KMS-11 (cell line): ENCODE measurements around the gene CYP27C1.

Source experiments
- H2AFZ ChIP-seq: fragments of 200-600 bp; sonication (generic); 2 replicates; pipeline ENCODE4 v1.6.1; 2016; ENCODE audit warnings: antibody characterized with exemption, mixed run types, low read depth
- H3K27ac ChIP-seq: fragments of 200-600 bp; sonication (generic); 2 replicates; pipeline ENCODE4 v1.6.1; 2016; ENCODE audit warnings: mild to moderate bottlenecking, mixed run types
- H3K27me3 ChIP-seq: fragments of 200-600 bp; sonication (generic); 2 replicates; pipeline ENCODE4 v1.6.1; 2017; ENCODE audit warnings: mild to moderate bottlenecking, low read depth, mixed run types, moderate library complexity; ENCODE audit not compliant: insufficient read depth
- H3K36me3 ChIP-seq: fragments of 200-600 bp; sonication (generic); 2 replicates; pipeline ENCODE4 v1.6.1; 2017; ENCODE audit warnings: mild to moderate bottlenecking, mixed run types; ENCODE audit not compliant: insufficient read depth
- H3K4me1 ChIP-seq: fragments of 200-600 bp; sonication (generic); 2 replicates; pipeline ENCODE4 v1.6.1; 2016; ENCODE audit warnings: mild to moderate bottlenecking, low read depth, mixed run types; ENCODE audit not compliant: poor library complexity, severe bottlenecking
- H3K4me2 ChIP-seq: fragments of 200-600 bp; sonication (generic); 2 replicates; pipeline ENCODE4 v1.7.0; 2016; ENCODE audit warnings: mild to moderate bottlenecking, mixed run types
- H3K4me3 ChIP-seq: fragments of 200-600 bp; sonication (generic); IDR thresholded peaks from 2 replicates; pipeline ENCODE4 v1.6.1; 2017; ENCODE audit warnings: low read depth, low read length, mixed read lengths; ENCODE audit not compliant: insufficient read depth
- H3K79me2 ChIP-seq: fragments of 200-600 bp; sonication (generic); 2 replicates; pipeline ENCODE4 v1.6.1; 2016; ENCODE audit warnings: low read depth, mixed run types; ENCODE audit not compliant: insufficient read depth
- H3K9ac ChIP-seq: fragments of 200-600 bp; sonication (generic); 2 replicates; pipeline ENCODE4 v1.6.1; 2016; ENCODE audit warnings: mild to moderate bottlenecking, mixed run types
- H4K20me1 ChIP-seq: fragments of 200-600 bp; sonication (generic); 2 replicates; pipeline ENCODE4 v1.6.1; 2016; ENCODE audit warnings: mild to moderate bottlenecking, mixed run types; ENCODE audit not compliant: insufficient read depth
- TF ChIP-seq, protein P1 (sequence below): fragments of 200-600 bp; sonication (generic); conservative IDR thresholded peaks from 2 replicates; pipeline ENCODE4 v1.6.1; 2017; ENCODE audit warnings: low read depth, mild to moderate bottlenecking, antibody characterized with exemption, low read length, moderate library complexity, mixed read lengths

Gene CYP27C1

GRCh38 chr2:127160676-127161075 is 59.4 kb downstream of the CYP27C1 start:
- TF ChIP-seq, protein P1, sequence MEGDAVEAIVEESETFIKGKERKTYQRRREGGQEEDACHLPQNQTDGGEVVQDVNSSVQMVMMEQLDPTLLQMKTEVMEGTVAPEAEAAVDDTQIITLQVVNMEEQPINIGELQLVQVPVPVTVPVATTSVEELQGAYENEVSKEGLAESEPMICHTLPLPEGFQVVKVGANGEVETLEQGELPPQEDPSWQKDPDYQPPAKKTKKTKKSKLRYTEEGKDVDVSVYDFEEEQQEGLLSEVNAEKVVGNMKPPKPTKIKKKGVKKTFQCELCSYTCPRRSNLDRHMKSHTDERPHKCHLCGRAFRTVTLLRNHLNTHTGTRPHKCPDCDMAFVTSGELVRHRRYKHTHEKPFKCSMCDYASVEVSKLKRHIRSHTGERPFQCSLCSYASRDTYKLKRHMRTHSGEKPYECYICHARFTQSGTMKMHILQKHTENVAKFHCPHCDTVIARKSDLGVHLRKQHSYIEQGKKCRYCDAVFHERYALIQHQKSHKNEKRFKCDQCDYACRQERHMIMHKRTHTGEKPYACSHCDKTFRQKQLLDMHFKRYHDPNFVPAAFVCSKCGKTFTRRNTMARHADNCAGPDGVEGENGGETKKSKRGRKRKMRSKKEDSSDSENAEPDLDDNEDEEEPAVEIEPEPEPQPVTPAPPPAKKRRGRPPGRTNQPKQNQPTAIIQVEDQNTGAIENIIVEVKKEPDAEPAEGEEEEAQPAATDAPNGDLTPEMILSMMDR: no peak
- Histone ChIP-seq H4K20me1 (no peaks in the 10 kb centered on the region), H3K27me3 (no peaks in the 10 kb centered on the region), H3K27ac (no peak overlapping the region), H3K4me3 (no peak overlapping the region), H3K4me1 (no peaks in the 10 kb centered on the region), H3K79me2 (no peaks in the 10 kb centered on the region), H3K4me2 (no peak overlapping the region), H3K36me3 (no peaks in the 10 kb centered on the region), H2AFZ (no peak overlapping the region), H3K9ac (no peak overlapping the region)

DNA sequence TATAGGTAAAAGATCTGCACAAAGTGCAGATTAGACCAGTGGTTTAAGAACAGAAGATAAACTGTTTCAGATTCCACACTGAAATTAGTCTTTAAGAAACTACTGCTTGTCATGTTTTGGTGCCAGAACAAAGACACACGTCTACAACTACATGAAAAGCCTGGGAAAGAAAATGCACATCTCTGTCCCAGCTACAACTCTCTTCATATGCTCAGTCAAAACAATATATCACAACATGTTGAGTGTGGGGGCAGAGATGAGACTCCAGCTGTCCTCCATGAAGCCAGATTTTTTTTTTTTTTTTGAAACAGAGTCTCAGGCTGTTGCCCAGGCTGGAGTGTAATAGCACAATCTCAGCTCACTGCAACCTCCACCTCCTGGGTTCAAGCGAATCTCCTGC is 60.6 kb downstream of the CYP27C1 start:
- Histone ChIP-seq H3K79me2 (no peaks in the 10 kb centered on the region), H3K36me3 (no peaks in the 10 kb centered on the region), H3K4me1 (no peaks in the 10 kb centered on the region), H3K4me3 (no peak overlapping the region), H4K20me1 (no peaks in the 10 kb centered on the region), H3K27me3 (no peaks in the 10 kb centered on the region), H3K9ac (no peak overlapping the region), H3K27ac (no peak overlapping the region), H3K4me2 (no peak overlapping the region), H2AFZ (no peak overlapping the region)
- TF ChIP-seq, protein P1: no peak

DNA sequence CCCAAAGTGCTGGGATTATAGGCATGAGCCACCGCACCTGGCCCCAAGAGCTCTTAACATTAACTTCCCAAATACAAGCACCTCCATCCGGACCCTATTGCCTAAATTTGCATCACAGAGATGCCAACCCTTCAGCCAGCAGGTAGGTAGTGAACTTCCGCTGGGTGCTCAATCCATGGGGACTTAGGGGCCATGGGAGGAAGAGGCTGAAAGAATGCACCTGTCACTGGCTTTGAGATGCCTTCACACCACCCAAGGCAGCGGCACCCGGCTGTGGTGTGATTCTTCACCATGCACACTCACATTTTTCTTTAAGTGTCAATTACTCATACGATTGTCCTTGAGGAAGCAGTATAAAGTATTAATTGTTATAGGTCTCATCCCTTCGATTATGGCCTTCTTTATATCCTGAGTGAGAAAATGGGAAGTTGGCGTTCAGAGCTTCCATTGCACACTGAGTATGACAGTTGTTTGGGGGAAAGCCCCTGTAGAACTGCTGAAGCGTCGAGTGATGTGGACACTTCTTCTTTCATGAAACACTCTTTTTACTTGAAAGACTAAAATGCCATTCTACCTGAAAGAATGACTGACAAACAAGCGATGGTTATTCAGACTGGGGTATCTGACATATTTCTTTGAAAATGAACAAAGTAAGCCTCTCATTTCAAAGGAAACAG is 61.3 kb downstream of the CYP27C1 start:
- Histone ChIP-seq H3K4me2 (no peak overlapping the region), H3K4me1 (no peaks in the 10 kb centered on the region)
- TF ChIP-seq, protein P1: no peak

DNA sequence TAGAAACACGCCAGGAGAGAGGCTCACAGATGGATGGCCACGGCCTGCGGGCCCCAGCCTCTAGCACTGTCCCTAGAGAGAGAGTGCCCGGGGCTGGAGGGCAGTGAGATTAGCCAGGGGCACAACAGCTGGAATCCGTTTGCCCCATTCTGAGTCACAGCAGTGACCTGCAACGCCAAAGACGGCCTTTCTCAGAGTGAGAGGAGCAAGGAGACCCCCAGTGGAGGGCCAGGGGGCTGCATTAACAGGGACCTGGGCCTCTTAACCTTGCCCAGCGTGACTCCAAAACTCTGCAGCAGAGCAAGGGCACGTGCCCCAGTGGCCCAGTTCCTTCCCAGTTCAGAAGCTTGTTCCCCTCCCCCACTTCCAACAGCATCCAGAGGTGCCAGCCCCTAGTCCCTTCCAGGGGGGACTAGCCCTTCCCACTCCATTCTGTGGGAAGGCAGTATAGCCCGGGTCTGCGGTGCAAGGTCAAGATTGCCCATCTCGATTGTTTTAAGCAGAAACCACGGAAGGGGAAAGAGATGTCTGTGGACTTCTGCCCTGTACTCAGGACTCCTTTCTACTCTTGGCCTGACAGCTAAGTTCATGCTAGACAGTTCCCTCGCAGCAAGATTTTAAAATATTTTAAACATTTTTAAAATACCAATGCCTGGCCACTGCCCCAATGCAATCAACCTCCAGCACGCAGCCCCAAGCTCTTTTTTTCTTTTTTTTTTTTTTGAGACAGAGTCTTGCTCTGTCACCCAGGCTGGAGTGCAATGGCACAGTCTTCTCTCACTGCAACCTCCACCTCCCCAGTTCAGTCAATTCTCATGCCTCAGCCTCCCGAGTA is 62.2 kb downstream of the CYP27C1 start:
- Histone ChIP-seq H4K20me1 (no peaks in the 10 kb centered on the region), H3K4me3 (no peak overlapping the region), H3K4me2 (no peak overlapping the region), H3K4me1 (no peaks in the 10 kb centered on the region), H3K9ac (no peak overlapping the region), H3K79me2 (no peaks in the 10 kb centered on the region), H3K27ac (no peak overlapping the region), H2AFZ (no peak overlapping the region), H3K27me3 (no peaks in the 10 kb centered on the region), H3K36me3 (no peaks in the 10 kb centered on the region)
- TF ChIP-seq, protein P1: no peak

More for the DNA sequence above, 61.3 kb downstream of the CYP27C1 start:
- Histone ChIP-seq H3K36me3 (no peaks in the 10 kb centered on the region), H2AFZ (no peak overlapping the region), H3K27me3 (no peaks in the 10 kb centered on the region), H3K27ac (no peak overlapping the region), H3K9ac (no peak overlapping the region), H4K20me1 (no peaks in the 10 kb centered on the region), H3K79me2 (no peaks in the 10 kb centered on the region), H3K4me3 (no peak overlapping the region)
